Measurements from ENCODE around the gene TSSK3. TPM values are rescaled to one million over a fixed set of nuclear protein-coding genes. Genes with fewer than 3 reads are reported as not detected.
A peak's percentile ranks its signal among the peaks of the same experiment; 100 is the strongest.

TSSK3 gene
- total RNA-seq, 1 experiment from 2014 or later: 3.9 TPM

DNA sequence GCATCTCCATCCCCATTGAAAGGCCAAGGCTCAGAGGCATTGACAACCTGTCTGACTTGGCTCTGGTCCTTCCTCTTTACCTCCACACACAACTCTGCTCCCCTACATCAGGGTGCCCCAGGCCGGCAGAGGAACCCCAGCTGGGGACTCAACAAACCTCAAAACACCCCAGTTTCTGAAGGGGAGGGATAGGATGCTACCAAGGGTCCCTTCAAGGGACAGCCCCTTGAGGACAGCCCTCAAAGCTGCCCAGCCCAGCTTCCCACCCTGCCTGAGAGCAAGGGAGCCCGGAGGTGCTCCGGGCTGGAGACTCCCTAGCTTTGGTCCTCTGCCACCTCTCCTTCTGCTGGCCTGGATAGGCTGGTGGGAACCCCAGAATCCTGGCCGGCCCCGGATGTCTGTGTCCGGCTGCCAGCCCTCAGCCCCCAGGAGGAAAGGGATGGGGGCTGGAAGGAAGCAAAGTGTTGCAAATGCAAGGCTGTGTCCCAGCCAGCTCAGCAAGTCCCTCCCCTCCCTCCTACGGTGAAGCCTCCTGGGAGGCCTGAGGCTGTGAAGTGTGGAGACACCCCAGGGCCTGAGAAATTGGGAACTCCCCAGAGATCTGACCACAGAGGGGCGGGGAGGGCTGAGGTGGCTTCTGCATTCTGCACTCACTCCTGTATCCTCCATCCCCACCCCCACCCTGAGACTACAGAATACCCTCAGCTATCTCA lies 25.2 kb upstream of the TSSK3 start:
- H3K9me2 ChIP-seq (ENCODE audit: insufficient read depth): no peaks in the 10 kb centered on the region
- peaks cover 2% of the 10 kb centered on the region; the same call in 1 of the 2 replicates for H3K36me3 ChIP-seq (ENCODE audit: low read depth)
- TF ChIP-seq EZH2 (IDR thresholded peaks at IDR 0.05; ENCODE audit: low read depth): no peak
- TF ChIP-seq, protein P1, sequence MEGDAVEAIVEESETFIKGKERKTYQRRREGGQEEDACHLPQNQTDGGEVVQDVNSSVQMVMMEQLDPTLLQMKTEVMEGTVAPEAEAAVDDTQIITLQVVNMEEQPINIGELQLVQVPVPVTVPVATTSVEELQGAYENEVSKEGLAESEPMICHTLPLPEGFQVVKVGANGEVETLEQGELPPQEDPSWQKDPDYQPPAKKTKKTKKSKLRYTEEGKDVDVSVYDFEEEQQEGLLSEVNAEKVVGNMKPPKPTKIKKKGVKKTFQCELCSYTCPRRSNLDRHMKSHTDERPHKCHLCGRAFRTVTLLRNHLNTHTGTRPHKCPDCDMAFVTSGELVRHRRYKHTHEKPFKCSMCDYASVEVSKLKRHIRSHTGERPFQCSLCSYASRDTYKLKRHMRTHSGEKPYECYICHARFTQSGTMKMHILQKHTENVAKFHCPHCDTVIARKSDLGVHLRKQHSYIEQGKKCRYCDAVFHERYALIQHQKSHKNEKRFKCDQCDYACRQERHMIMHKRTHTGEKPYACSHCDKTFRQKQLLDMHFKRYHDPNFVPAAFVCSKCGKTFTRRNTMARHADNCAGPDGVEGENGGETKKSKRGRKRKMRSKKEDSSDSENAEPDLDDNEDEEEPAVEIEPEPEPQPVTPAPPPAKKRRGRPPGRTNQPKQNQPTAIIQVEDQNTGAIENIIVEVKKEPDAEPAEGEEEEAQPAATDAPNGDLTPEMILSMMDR (conservative IDR thresholded peaks at IDR 0.05): no peak
- H3F3A ChIP-seq (ENCODE audit: insufficient read depth, low read depth): peaks cover 33% of the 10 kb centered on the region
- H3K4me1 ChIP-seq (replicated peaks; ENCODE audit: insufficient read depth): peaks cover 45% of the 10 kb centered on the region
- ChIA-PET POLR2A (ENCODE audit: unreplicated experiment) (no interaction called here), CTCF (no interaction called here)
- H2AFZ ChIP-seq: no peak overlapping the region
- H4K20me1 ChIP-seq (ENCODE audit: insufficient read depth): no peaks in the 10 kb centered on the region
- DNase-seq: peak; percentile 38 to 48
- intact Hi-C loops (cut with micrococcal nuclease; ENCODE audit: unreplicated experiment): loop anchor here (2.0 kb wide), 1 partner anchor 14 kb away; no protein-coding TSS in a partner anchor
- no peaks in the 10 kb centered on the region for H3K9me3 ChIP-seq (ENCODE audit: insufficient read depth, low read depth)
- peaks cover 13% of the 10 kb centered on the region for H3K79me2 ChIP-seq (ENCODE audit: low read depth)
- H3K4me2 ChIP-seq: no peak overlapping the region; the same call in 1 of the 2 replicates
- no peak overlapping the region for H3K27ac ChIP-seq
- no TSS peak for BruUV-seq (replicated peaks)
- H3K27me3 ChIP-seq (ENCODE audit: insufficient read depth, low read depth): no peaks in the 10 kb centered on the region
- no peak overlapping the region for H3K4me3 ChIP-seq

DNA sequence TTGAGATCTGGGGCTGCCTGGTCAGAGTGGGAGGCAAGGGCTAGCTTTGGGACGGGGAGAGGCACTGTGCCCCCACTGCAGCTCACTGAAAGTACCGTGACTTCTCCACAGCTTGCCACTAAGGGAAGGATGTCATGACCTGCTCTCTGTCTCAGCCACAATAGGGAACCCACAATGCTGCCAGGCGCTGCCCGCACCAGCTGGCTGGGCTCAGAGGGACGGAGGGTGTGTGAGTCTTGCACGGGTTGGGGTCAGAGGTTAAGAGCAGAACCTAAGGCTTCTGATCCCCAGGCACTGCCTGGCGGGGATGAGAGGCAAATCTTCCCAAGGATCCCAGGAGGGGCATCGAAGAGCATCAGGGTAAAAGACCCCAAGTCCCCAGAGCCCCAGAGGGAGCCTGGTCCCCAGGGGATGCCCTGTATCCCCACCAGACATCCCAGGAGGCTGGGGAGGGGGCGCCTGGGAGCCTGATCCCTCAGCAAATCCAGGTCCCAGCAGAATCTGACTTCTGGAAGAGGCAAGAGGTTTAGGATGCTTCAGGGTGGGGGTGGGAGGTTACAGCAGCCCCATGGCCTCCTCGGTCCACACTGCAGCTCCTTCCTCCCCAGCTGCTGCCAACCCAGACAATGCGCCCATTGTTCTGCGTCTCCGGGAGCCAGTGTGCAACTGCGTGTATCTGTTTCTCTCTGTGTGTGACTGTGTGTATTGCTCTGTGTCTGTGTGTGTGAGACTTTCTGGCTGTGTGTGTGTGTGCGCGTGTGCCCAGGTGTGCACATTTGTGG lies 24.3 kb upstream of the TSSK3 start:
- Histone ChIP-seq H2AFZ (no peak overlapping the region), H3K27me3 (ENCODE audit: insufficient read depth, low read depth) (no peaks in the 10 kb centered on the region), H3K9me2 (ENCODE audit: insufficient read depth) (no peaks in the 10 kb centered on the region), H3K27ac (no peak overlapping the region), H4K20me1 (ENCODE audit: insufficient read depth) (no peaks in the 10 kb centered on the region), H3F3A (ENCODE audit: insufficient read depth, low read depth) (peaks cover 24% of the 10 kb centered on the region), H3K4me2 (no peak overlapping the region), H3K79me2 (ENCODE audit: low read depth) (peaks cover 13% of the 10 kb centered on the region), H3K36me3 (ENCODE audit: low read depth) (peaks cover 2% of the 10 kb centered on the region; the same call in 1 of the 2 replicates), H3K4me3 (no peak overlapping the region), H3K9me3 (ENCODE audit: insufficient read depth, low read depth) (no peaks in the 10 kb centered on the region), H3K4me1 (replicated peaks; ENCODE audit: insufficient read depth) (peaks cover 40% of the 10 kb centered on the region)
- DNase-seq: no peak
- ChIA-PET POLR2A (ENCODE audit: unreplicated experiment) (no interaction called here), CTCF (no interaction called here)
- intact Hi-C loops (cut with micrococcal nuclease; ENCODE audit: unreplicated experiment): loop anchor here (2.0 kb wide), 1 partner anchor 13 kb away; no protein-coding TSS in a partner anchor
- no TSS peak for BruUV-seq (replicated peaks)
- TF ChIP-seq EZH2 (IDR thresholded peaks at IDR 0.05; ENCODE audit: low read depth): no peak
- TF ChIP-seq, protein P1 (conservative IDR thresholded peaks at IDR 0.05): no peak

DNA sequence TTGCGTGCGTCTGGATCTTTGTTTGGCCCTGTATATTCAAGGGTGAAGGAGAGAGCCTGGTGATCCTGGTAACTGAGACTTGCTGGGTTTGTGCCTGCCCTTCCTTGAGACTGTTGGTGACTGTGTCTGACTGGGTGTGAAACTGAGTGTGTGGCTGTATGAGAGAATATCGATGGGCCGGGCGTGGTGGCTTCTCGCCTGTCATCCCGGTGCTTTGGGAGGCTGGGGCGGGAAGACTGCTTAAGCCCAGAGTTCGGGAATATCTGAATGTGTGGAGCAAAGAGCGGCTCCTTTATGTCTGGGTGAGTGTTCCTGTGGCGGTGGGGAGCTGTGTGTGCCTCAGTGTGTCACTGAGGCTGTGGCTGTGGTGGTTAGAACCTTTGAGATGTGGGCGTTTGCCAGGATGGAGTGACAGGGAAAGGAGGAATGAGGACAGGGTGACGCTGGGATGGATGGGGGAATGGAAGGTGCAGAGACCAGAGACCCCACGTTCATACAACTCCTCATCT lies 23.6 kb upstream of the TSSK3 start:
- Histone ChIP-seq H3K4me2 (no peak overlapping the region), H2AFZ (no peak overlapping the region), H3K79me2 (ENCODE audit: low read depth) (peaks cover 13% of the 10 kb centered on the region), H3K4me1 (replicated peaks; ENCODE audit: insufficient read depth) (peaks cover 34% of the 10 kb centered on the region), H3K4me3 (no peak overlapping the region), H3K9me2 (ENCODE audit: insufficient read depth) (no peaks in the 10 kb centered on the region), H3F3A (ENCODE audit: insufficient read depth, low read depth) (peaks cover 17% of the 10 kb centered on the region; the same call in 1 of the 2 replicates), H3K27ac (no peak overlapping the region), H3K9me3 (ENCODE audit: insufficient read depth, low read depth) (no peaks in the 10 kb centered on the region), H3K27me3 (ENCODE audit: insufficient read depth, low read depth) (no peaks in the 10 kb centered on the region), H4K20me1 (ENCODE audit: insufficient read depth) (no peaks in the 10 kb centered on the region), H3K36me3 (ENCODE audit: low read depth) (peaks cover 2% of the 10 kb centered on the region; the same call in 1 of the 2 replicates)
- no peak for DNase-seq
- no TSS peak for BruUV-seq (replicated peaks)
- POLR2A ChIA-PET (ENCODE audit: unreplicated experiment): no interaction called here
- TF ChIP-seq, protein P1 (conservative IDR thresholded peaks at IDR 0.05): no peak
- no peak for TF ChIP-seq EZH2 (IDR thresholded peaks at IDR 0.05; ENCODE audit: low read depth)
- CTCF ChIA-PET: no interaction called here
- intact Hi-C loops (cut with micrococcal nuclease; ENCODE audit: unreplicated experiment): no loop called here
